Fibroblast of upper back skin (primary cell): ENCODE results near the gene GRM4.

Source experiments
- DNase-seq: peaks from one replicate; pipeline ENCODE4 v3.0.0-alpha.2; 2013

The GRM4 gene

DNA sequence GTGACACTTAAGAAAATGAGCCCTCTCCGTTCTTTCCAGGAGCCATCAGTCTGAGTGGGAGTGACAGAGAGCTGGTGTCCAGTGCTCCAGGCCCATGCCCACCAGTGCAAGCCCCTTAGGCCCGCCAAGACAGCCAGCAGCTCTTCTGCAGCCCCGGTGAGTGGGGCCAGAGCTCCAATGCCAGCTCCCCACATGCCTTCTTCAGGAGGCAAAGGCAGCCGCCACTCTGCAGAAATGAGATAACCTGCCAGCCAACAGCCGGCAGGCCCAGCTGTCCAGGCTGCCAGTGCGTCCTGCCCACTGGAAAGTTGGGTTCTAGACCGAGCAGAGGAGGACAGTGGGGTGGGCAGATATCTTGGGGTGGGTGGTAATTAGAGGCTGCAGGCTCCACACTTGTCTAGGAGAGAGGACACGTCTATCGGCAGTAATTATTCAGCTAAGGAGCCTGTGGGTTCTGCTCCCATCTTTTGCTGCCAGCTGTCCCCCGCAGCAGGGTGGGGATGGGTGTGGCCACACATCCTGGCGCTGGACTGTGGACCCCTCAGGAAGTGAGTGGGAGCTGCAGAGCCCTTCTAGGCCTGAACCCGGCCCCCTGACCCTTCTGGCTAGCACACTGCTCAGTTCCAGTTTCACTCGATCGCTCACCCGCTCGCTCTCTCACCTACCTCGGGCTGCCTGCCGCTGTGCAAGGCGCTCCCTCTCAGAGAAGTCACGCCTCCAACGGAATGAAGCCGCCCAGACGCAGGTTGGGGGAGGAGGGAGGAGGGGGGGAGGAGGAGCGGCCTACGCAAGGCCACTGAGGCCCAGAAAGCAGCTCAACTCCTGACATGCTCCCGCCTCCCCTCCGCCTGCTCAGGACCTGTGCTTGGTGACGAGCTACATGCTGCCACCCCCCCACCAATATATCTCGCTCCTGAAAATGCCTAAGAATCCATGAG, 3.6 kb downstream of the GRM4 start:
- no peak for DNase-seq

DNA sequence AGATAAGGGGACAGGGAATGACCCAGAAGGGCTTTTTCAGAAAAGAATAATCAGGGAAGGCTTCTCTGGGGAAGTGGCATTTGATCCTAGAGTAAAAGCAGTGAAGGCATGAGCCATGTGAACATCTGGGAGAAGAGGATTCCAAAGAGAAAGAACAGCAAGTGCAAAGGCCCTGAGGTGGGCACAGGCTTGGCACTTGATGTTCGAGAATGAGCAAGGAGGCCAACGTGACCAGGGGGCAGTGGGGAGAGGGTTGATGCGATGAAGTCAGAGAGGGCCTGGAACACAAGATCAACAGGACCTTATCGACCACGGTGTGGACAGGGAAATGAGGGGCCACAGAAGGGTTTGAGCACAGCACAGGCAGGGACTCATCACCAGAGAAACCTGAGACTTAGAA, 5.8 kb downstream of the GRM4 start:
- no peak for DNase-seq

DNA sequence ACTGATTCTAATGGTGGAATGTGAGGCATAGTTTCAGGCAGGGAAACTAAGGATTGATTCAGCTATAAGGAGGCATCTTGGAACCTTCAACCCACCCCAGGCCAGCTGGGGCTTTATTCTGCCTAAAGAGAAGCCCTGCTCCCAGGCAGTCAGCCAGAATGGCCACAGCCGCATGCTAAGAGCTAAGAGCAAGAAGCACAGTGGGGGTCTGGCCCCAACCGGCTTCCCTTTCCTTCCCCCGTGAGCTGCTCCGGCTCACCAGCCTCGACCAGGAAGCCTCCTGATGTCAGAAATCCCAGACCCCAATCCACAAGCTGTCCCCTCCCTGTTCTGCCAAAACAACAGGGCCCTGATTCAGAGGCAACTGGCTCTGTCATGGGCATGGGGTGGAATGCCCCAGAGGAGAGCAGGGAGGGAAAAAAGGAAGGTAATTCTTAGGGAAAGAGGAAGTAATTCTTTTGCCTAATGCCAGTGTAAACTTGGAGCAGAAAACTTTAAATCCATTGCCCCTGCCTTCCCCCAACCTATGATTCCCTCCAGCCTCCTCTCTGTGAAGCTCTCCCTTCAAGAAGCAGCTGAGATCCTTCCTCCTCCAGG, 6.9 kb downstream of the GRM4 start:
- DNase-seq: no peak

DNA sequence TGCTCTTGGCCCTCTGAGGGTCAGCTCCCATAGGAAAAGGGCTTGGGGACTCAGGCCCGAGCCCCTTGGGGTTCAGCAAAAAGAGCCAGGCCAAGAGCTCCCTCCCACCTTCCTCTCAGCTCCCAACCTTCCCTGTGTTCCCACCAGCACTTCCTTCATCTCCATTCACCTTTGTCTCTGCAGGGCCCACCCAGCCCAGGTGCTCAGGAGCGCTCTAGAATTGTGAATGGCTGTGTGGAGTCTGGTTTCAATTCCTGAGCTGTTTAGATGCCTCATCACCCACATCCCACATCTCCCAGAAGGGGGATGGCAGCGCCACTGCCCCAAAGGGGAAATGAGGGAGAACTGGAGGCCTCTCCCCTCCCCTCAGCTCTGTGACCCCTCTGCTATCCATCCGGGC, 7.7 kb downstream of the GRM4 start:
- no peak for DNase-seq

DNA sequence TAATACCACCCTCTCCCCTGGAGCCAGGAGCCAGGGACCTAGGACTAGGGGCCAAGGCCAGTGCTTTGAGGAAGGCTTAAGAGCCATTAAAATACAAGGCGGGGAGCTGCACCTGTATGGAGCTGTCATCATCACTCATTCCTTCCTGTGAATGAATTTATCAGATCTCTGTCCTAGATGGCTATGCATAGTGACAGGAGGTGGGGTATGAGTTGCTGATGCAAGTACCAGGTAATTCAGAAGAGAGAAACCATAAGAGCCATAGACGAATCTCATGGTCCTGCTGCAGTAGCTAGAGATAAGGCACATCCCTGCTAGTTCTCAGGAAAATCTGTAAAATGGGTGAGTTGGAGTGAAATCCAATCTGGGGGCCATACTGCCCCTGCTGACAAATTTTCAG, 10.3 kb downstream of the GRM4 start:
- no peak for DNase-seq

DNA sequence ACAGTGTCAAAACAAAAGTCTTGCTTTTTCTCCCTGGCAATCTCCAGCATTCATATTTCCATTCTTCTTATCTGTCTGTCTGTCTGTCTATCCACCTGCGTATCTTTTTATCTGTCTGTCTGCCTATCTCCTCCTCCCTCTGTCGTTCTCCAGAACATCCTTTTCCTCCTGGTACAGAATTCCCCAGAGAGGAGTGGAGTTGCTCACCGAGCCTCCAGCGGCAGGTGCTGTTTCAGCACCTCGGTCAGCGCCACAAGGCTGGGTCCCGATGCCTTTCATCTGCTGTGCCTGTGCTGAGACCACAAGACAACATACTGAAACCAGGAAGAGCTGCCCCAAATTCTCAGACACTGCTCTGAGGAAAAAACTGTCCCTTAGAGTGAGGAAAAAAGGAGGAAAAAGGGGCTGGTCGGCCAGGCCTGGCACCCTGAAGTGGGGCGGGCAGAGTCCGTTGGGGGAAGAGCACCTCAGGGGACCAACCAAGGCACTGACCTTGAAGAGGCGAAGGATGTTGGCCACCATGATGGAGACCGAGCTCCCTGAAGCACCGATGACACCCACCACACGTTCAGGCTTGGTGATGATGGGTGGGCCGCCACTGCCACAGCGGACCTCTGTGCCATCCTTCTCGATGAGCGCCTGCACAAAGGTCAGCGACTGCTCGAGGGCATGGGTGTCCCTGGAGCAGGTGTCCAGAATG, 13.3 kb downstream of the GRM4 start:
- peak; percentile 29 for DNase-seq

DNA sequence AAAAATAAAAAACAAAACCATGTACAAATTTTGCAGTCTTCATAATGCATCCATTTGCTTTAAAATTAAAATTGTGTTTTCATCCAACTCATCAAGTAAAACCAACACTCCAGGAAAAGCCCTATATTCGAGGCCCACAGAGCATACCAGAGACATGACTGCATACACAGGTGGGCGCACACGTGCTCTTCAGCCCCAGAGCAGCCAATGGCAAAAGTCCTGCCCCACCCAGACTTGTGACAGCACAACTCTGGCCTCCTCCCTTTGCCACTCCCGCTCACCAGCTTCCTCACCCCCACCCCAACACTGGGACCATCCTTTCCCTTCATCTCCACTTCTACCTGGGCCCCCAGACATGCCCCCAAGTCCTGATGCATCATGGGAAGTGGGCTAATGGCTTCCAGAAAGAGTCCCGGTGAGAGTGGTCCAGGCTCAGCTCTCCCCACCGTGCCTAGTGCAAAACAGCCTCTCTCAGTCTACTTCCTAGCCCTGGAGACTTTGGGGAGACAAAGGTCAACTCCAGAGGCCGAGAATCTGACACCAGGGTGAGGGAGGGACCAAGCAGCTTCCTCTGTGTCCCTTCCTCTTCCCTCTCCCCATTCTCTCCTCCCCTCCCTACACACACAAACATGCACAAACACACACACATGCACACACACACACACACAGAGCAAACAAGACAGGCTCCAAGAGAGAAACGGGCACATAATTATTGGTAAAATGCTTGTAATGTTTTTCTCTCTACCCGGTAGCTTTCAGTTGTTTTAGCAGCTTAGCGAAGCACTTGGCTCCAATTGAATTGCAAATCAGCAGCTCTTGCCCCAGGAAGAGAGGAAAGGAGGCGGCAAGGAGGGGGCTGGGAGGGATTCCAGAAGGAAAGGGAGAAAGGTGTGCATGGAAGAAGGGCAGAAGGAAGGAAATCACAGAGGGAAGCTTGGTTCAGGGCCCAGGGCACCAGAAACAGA, 14.3 kb downstream of the GRM4 start:
- no peak for DNase-seq

DNA sequence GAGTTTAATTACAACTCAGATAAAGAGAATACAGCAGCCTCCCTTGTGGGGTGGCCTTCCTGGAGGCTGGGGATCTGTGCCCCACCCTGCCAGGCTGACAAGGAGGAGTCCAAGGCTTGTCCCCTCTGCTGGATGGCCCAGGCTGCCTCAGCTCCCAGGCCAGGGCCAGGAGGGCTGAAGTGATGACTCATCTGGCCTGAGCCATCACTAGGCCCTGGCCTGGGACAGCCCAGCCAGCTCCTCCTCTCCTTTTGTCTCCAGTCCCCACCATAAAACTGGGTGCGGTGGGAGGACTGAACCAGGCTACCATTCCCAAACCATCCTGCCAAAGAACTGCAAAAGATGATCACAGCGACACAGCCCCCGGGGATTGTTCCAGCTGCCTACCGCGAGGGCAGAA, 15.0 kb downstream of the GRM4 start:
- DNase-seq: no peak

DNA sequence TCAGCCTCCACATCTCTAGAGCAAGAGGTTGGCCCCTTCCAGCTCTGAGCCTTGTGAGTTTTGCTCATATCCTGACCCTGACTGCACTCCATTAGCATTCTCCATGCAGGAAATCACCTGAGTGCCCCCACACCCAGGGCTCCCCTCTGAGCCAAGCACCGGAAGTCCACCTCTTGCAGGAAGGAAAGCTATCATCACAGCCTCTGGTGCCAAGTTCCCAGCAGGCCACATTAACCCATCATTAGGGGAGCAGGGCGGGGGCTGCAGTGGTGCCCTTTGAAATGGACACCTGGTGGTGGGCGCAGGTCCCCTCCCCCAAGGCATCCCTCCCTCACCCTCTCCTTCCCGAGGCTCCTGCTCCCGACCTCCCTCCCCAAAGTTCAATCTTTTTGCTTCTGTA, 16.1 kb downstream of the GRM4 start:
- DNase-seq: no peak

DNA sequence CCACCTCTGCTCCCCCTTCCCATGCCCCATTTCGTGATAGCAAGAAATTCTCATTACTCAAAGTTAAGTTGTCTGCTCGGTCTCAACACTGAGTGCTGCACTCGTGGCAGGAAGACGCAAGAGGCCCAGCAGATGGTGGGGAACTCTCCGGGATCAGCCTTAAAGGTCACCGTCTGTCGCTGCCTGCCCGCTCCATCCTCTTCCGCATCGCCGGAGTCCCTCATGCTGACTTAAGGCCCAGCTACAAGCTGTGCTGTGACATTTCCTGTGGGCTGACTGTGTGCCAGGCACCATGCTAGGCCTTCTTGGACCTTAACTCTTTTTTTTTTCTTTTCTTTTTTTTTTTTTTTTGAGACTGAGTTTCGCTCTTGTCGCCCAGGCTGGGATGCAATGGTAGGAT, 17.8 kb downstream of the GRM4 start:
- DNase-seq: no peak

DNA sequence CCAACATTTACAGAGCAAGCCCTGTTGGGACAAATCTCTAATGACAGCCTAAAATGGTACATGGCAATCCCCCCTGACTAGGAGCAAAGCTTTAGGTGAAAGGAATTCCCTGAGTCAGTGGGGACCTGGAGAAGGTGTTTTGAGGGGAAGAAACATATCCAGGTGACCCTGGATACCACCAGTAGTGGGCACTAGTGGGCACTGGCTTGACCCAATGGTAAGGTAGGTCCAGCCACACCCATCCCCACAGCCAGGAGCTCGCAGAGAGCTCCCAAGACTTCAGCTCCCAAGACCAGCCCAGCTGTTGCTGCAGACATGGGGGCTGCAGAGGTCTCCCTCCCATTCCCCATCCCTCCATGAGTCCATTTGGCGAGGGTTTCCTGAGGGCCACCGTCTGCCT, 19.5 kb downstream of the GRM4 start:
- no peak for DNase-seq

DNA sequence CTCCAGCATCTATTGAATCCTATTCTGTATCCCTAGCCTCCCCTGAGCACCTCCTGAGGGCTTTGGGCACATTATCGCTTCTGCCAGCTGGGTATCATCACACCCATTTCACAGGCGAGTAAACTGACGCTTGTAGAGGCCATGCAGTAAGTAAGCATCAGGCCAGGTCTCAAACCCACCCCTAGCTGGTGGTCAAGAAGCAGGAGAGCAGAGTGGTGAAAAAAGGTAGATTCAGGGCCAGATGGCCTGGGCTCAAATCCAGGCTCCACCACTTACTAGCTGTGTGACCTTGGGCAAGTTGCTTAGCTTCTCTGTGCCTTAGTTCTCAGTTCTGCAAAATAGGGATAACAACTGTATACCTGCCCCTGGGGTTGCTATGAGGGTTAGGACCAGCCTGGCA, 19.9 kb downstream of the GRM4 start:
- DNase-seq: no peak

DNA sequence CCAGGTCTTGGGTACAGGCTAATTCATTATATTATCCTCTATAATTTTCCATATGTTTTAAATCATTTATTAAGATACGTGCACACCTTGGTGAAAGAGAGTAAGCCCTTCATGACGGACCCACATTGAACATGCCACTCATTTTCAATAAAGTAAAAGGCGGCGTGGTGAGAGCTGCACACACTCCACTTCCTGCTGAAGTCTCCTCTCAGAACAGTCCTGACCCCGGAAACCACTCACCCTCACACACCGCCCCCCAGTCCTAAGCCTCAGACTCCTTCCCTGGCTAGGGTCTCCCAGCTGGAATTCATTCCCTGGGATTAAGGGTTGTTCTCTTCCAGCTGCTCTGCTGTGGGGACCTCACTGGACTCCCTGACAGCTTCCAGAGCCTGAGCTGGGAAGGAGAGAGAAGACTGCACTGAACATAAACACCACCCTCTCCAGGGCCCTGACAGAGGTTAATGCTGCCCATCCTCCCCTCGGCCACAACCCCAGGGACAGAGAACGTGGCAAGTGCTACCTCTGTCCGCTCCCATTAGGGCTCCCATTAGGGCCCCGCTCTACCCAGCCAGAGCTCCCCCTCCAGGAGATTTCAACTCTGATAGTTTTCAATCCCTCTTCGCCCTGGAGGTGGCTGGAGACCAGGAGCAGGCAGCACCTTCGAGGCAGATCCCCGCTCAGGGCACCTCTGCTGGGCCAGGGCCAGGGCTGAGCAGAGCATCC, 24.8 kb downstream of the GRM4 start:
- no peak for DNase-seq

DNA sequence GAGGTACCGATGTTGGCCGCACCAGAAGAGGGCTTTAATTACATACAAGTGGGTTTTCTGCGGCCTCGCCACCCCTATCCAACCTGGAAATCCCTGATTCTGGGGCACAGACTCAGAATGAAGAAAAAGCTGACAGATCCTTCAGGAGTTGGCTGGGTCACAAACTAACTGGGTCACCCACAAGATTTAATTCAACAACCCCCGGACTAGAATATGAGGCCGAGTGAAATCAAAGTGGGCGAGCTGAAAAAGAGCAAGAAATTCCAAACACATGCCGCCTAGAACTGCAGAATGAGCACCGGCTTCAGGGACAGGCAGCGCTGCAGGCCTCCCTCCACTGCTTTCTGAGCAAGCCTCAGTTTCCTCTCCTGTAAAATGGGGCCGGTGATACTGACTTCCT, 30.0 kb downstream of the GRM4 start:
- DNase-seq: no peak

DNA sequence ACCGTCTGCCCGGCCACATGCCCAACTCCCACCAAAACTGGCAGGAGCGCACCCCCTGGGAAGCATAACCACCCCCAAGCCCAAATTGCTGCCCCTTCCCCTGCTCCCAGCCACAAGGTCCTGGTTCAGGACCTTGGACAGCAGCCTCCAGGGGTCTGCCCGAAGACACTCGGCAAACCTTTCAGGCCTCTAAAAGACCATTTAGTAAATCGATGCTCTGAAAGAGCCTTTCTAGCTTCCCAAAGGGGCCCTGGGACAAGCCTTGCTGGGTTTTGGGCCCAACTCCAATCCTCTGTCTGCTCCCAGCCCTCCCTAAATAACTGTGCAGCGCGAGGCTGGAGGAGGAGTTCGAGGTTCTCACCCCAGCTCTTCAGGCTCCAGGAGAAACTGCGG, 30.5 kb downstream of the GRM4 start:
- peak; percentile 28 for DNase-seq

DNA sequence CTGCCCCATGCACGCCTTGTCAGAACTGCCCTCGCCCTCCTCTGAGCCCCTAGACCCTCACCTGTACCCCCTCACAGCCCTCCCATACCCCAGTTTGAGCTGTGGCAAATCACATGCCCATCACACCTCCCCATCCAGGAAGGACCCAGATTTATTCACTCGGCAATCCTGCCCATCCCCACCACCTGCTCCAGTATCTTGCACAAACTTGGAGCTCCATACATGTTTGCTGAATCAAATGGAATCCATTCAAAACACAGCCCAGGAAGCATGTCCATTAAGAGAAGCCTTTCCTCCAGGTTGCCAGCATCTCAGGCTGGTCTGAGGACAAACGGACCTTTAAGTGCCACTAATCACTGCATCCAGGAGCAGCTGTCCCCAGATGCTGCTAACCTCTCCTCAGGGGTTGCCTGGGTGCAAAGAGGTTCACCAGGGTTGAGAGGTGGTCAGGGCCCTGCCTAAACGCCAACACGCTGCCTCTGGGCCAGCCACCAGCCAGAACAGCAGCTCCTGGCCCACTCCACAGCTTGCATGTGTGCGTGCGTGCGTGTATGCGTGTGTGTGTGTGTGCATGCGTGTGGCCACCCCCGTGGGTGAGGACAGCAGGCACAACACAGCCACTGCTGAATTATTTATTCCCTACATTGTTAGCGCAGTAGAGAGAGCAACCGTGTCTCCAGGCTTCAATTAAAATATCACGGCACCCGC, 31.0 kb downstream of the GRM4 start:
- no peak for DNase-seq

DNA sequence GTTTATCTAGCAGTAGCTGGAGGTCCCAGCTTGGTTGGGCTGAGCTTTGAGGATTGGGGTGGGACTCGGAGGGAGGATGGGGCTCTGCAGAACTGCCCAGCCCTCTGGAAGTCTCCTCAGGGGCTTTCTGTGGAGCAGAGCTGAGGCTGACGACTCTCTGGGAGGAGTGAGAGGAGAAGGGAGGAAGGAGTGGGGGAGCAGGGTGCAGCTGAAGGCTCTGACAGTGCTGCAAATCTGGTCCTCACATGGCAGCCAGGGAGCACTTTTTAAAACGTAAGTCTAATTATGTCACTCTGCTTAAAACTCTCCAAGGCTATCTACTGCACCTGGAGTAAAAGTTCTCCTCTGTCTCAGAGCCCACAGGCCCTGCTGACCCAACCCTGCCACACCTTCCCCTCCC, 32.4 kb downstream of the GRM4 start:
- DNase-seq: no peak

DNA sequence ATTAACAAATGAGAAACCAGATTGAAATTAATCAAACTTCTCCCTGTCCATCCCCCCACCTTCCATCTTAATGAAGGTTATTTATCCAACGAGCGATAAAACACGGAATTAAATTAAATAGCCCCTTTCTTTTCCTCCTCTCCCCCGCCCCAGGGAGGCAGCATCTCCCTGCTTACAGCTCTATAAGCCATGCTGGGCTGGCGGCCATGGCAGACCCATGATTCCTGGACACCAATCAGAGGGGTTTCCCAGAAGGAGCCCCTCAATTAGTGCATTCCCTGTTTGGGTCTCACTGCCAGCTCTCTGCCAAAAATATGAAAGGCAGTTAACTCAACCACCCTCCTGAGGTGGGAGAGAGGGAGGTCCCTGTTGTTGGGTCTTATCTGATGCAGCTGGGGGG, 33.8 kb downstream of the GRM4 start:
- DNase-seq: no peak

DNA sequence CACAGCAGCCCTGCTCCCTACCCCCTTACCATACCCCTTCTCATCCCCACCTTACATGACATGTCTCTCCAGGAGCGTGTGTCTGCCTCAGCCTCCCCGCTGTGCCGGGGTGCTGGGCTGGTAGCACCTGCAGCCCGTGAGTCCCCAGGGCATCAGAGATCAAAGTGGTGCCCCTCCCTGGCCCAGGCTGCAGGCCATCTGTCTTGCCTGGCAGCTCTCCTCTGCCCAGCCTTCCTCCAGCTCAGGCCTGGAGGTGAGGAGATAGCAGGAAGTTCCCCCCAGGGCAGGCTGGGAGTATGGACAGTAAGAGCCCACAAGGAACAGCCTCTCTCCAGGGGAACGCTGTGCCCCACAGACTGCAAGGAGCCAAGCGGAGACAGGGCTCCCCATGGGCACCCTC, 35.3 kb downstream of the GRM4 start:
- DNase-seq: no peak

DNA sequence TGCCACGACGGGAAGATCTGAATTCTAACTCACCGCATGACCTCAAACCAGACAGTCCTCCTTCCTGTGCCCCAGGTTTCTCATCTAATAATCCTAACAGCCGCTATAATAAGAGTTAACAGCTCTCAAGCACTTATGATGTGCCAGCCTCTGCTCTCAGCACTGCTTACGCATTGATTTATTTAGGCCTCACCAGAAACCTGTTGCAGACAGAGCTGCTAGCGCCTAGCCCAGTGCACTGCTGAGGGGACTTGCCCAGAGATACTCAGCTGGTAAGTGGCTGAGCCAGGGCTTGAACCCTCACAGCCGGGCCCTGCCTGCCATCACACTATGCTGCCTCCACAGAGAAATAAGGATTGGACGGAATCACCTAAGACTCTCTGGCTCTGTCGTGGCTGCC, 37.7 kb downstream of the GRM4 start:
- no peak for DNase-seq

DNA sequence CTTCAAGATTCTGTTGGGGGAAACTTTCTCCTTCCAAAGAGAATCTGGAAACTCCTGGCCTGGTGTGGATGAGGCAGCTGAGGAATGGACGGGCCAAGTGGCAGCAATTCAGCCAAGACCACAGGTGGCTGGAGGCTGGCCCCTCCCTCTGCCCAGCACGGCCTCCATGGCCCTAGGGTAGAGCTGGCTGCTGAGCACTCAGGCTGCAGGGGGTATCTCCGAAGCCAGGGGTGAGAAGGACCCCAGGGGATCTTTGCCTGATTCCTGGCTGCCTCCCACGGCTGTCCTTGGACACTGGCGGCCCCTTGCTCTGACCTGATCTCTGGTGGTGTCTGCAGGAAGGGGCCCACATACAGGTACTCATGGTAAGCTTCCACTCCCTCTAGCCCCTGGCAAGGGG, 39.0 kb downstream of the GRM4 start:
- DNase-seq: no peak

DNA sequence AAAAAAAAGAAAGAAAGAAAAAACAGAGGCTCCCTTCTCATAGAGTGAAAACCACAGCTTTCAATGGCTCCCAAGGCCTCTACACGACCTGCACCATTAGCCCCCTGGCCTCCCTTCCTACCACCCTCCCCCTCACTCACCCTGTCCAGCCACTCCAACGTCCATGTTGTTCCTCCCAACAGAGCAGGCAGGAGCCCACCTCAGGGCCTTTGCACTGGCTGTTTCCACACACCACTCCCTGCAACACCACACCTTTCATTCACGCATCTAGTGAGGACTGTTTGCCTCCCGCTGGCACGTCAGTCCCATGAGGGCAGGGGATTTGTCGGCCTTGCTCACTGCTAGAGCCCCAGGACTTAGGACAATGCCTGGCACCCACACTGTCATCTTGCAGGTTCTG, 39.5 kb downstream of the GRM4 start:
- no peak for DNase-seq
